Upper lobe of left lung (tissue), 4 donors: ENCODE measurements around the gene PRDM16.

ENCODE experiments used
- POLR2A ChIP-seq, 4 donors: fragments of 450-650 bp; IDR thresholded peaks; one replicate each; pipeline ENCODE4 v1.5.1; 2016 to 2017; ENCODE audit warnings: antibody characterized with exemption in 4 of 4, mild to moderate bottlenecking in 2 of 4
- TF ChIP-seq, protein P1 (sequence below), 6 experiments: fragments of 450-650 bp in 4 of 6; fragments of 200-600 bp in 2 of 6; sonication (generic) in 2 of 6; IDR thresholded peaks; one replicate each; pipeline ENCODE4 v1.5.1; 2016 to 2019; ENCODE audit warnings: antibody characterized with exemption in 6 of 6

DNA sequence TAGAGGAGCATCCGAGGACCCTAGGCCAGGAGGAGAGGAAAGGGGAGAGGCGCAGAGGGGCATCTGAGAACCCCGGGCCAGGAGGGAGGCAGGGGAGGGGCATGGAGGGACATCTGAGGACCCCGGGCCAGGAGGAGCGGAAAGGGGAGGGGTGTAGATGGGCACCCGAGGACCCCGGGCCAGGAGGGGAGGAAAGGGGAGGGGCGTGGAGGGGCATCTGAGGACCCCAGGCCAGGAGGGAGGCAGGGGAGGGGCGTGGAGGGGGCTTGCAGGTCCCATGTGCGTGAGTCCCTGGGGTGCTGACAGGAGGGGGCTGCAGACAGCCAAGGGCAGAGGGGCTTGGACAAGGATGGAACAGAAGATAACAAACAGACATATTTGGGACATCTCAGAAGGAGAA, 195.5 kb downstream of the PRDM16 start:
- TF ChIP-seq, protein P1, sequence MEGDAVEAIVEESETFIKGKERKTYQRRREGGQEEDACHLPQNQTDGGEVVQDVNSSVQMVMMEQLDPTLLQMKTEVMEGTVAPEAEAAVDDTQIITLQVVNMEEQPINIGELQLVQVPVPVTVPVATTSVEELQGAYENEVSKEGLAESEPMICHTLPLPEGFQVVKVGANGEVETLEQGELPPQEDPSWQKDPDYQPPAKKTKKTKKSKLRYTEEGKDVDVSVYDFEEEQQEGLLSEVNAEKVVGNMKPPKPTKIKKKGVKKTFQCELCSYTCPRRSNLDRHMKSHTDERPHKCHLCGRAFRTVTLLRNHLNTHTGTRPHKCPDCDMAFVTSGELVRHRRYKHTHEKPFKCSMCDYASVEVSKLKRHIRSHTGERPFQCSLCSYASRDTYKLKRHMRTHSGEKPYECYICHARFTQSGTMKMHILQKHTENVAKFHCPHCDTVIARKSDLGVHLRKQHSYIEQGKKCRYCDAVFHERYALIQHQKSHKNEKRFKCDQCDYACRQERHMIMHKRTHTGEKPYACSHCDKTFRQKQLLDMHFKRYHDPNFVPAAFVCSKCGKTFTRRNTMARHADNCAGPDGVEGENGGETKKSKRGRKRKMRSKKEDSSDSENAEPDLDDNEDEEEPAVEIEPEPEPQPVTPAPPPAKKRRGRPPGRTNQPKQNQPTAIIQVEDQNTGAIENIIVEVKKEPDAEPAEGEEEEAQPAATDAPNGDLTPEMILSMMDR (IDR thresholded peaks at IDR 0.05): no peak
- no peak for TF ChIP-seq POLR2A (IDR thresholded peaks at IDR 0.05)
